Measurements from ENCODE around the gene TMEM128. TPM values are rescaled to one million over a fixed set of nuclear protein-coding genes. Genes with fewer than 3 reads are reported as not detected.

The TMEM128 gene
- total and polyA plus RNA-seq, 12 donors = 8.3 to 18.2 (median 11.3) TPM

GRCh38 chr4:4289941-4290850 lies 42.2 kb upstream of the TMEM128 start, which contains the start of the genes LYAR and ZBTB49:
Gene LYAR (minus strand): TSS chr4:4290154. CDS start chr4:4283742, 6,412 bp downstream.
Gene ZBTB49 (plus strand): TSS chr4:4290251. CDS start chr4:4299946, 9,695 bp downstream.
- Histone ChIP-seq H3K27me3 (no peaks in the 10 kb centered on the region), H3K4me3 (peak within 1 kb of the TSS; percentile 57 to 99 (median 90)), H3K36me3 (peaks cover 0 to 23% (median 0%) of the 10 kb centered on the region in 9 donors), H3K4me1 (peaks cover 4 to 47% (median 27%) of the 10 kb centered on the region in 9 donors), H3K9me3 (no peaks in the 10 kb centered on the region), H3K27ac (peak within 1 kb of the TSS; percentile 35 to 91 (median 84))
- peak in 1 of 9 donors; percentile 22 for TF ChIP-seq CTCF (IDR thresholded peaks at IDR 0.05)
- 1% methylated on average over 77 of the region's 77 CpGs for WGBS, 2 donors
- DNase-seq (peak; percentile 94 to 96), ATAC-seq (peak; percentile 95 to 99 (median 98))
- intact Hi-C loops (cut with DNase I) = loop anchor here in 3 of 10 donors (5.0 kb wide), 1 partner anchor 38 kb away; no protein-coding TSS in a partner anchor

- Histone ChIP-seq H3K4me3 (peak overlapping the region; percentile 57 to 99 (median 90)), H3K27me3 (no peaks in the 10 kb centered on the region), H3K36me3 (peaks cover 0 to 29% (median 0%) of the 10 kb centered on the region in 9 donors), H3K9me3 (no peaks in the 10 kb centered on the region), H3K27ac (peak overlapping the region in 9 of 10 donors; percentile 79 to 91 (median 86)), H3K4me1 (peaks cover 9 to 52% (median 32%) of the 10 kb centered on the region in 9 donors)
- ATAC-seq (peak in 5 of 8 donors; percentile 3 to 18 (median 4)), DNase-seq (no peak)
- intact Hi-C loops (cut with DNase I) = loop anchor here in 2 of 10 donors (5.0 kb wide), 1 partner anchor 37 kb away; no protein-coding TSS in a partner anchor
- no peak for TF ChIP-seq CTCF (IDR thresholded peaks at IDR 0.05)
- WGBS, 2 donors = 0 to 1% methylated on average over 10 of the region's 10 CpGs
Observed at GRCh38 chr4:4289597-4289940, 41.5 kb upstream of the TMEM128 start.

- 38 to 45% methylated on average over 3 of the region's 3 CpGs for WGBS, 2 donors
- Histone ChIP-seq H3K4me1 (peaks cover 9 to 52% (median 35%) of the 10 kb centered on the region in 9 donors), H3K36me3 (peaks cover 0 to 35% (median 0%) of the 10 kb centered on the region in 9 donors), H3K27ac (peak overlapping the region in 4 of 10 donors; percentile 82 to 91 (median 90)), H3K9me3 (no peaks in the 10 kb centered on the region), H3K27me3 (no peaks in the 10 kb centered on the region), H3K4me3 (peak overlapping the region; percentile 57 to 99 (median 90))
- TF ChIP-seq CTCF (IDR thresholded peaks at IDR 0.05) = no peak
- intact Hi-C loops (cut with DNase I) = loop anchor here in 2 of 10 donors (5.0 kb wide), 1 partner anchor 37 kb away; no protein-coding TSS in a partner anchor
- DNase-seq (no peak), ATAC-seq (no peak)
Observed at GRCh38 chr4:4289055-4289454, 41.0 kb upstream of the TMEM128 start.

GRCh38 chr4:4288098-4288497 lies 40.1 kb upstream of the TMEM128 start:
- Histone ChIP-seq H3K36me3 (peaks cover 0 to 43% (median under 1%) of the 10 kb centered on the region in 9 donors), H3K4me3 (no peak overlapping the region), H3K27me3 (no peaks in the 10 kb centered on the region), H3K27ac (no peak overlapping the region), H3K9me3 (no peaks in the 10 kb centered on the region), H3K4me1 (peaks cover 9 to 52% (median 35%) of the 10 kb centered on the region in 9 donors)
- intact Hi-C loops (cut with DNase I) = loop anchor here in 2 of 10 donors (5.0 kb wide), 1 partner anchor 36 kb away; no protein-coding TSS in a partner anchor
- DNase-seq (no peak), ATAC-seq (no peak)
- TF ChIP-seq CTCF (IDR thresholded peaks at IDR 0.05) = no peak
